Cardiac muscle cell (in vitro differentiated cells and primary cell): ENCODE results near the gene CYB5R2. TPM values are rescaled to one million over a fixed set of nuclear protein-coding genes. Genes with fewer than 3 reads are reported as not detected.
"Not testable (repeated sequence)": the region's sequence is repeated elsewhere in the genome, so short reads cannot be mapped to it uniquely, and the experiment has no call there.

ENCODE experiments used
- DNase-seq, 2 donors: peaks; one replicate each; pipeline versions ENCODE4 v3.0.0 to v3.0.0-alpha.2; 2010 to 2017; ENCODE audit warnings: low read depth in 1 of 2, low spot score in 1 of 2
- H3K27ac ChIP-seq: fragments of 200-600 bp; sonication (generic); 2 replicates; pipeline ENCODE4 v1.5.1; 2016
- H3K27me3 ChIP-seq: fragments of 200-600 bp; sonication (generic); 2 replicates; pipeline ENCODE4 v1.6.0; 2016; ENCODE audit warnings: control low read depth
- H3K36me3 ChIP-seq: fragments of 200-600 bp; sonication (generic); 2 replicates; pipeline ENCODE4 v1.5.1; 2016; ENCODE audit warnings: control low read depth
- H3K4me1 ChIP-seq: fragments of 200-600 bp; sonication (generic); 2 replicates; pipeline ENCODE4 v1.8.1; 2017; ENCODE audit warnings: low read depth, mild to moderate bottlenecking, mixed run types
- H3K4me3 ChIP-seq: fragments of 200-600 bp; sonication (generic); 2 replicates; pipeline ENCODE4 v1.5.1; 2016; ENCODE audit warnings: mild to moderate bottlenecking
- H3K9me3 ChIP-seq: fragments of 200-600 bp; sonication (generic); 2 replicates; pipeline ENCODE4 v1.5.1; 2017; ENCODE audit warnings: low read depth, mild to moderate bottlenecking, control low read depth
- polyA plus RNA-seq: library from polyadenylated mRNA; unstranded; fragments of >200 nt; fragmentation: Nextera tagmentation; extraction: Ambion mirVana; gene quantifications from 2 replicates; pipeline ENCODE4 v1.2.1, GENCODE V29; 2016
- total RNA-seq: library from RNA; depleted of rRNA; stranded (reverse); fragments of >200 nt; gene quantifications from 2 replicates; pipeline ENCODE4 v1.2.3, GENCODE V29; 2016
- TF ChIP-seq, protein P1 (sequence below): IDR thresholded peaks from 2 replicates; pipeline ENCODE4 v1.5.1; 2012; ENCODE audit warnings: low read depth, mild to moderate bottlenecking, low read length

Gene CYB5R2
- total and polyA plus RNA-seq, 2 experiments from 2014 or later = 4.1 to 4.5 TPM

DNA sequence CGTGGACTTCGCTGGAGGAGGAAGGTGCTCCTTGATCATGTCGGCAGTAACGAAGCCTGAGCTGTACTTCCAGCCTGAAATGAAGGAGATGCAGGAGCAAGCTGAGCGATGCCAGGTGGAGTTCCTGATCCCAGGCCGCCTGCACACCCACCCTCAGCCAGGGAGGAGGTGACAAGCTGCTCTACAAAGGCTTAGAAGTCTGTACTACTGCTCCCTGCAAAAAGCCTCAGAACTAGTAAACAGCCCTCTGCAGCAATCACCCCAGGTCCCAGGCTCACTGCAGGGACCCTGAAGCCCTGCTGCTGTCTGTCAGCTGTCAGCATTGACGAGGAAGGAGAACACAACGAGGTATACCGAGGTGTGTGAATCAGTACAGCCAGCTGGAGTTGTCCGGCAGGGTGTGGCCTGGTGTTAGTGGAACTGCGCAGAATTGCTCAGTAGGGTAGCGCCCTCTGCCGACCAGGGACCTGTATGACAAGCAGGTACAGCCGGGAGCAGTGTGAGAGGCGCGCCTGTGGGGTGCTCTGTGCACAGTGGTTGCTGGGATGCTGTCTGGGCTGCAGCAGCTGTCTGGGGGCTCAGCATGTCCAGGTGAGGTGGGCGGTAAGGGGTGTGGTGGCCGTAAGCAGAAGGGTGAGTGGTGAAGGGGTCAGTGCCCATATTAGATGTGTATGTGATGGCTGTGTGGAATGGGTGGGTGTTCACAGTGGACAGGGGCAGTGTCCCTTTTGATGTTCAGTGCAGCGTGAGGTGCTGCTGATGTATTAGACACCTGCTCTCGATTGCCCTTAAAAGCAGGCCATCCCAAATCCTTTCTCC lies 7.6 kb downstream of the CYB5R2 start:
- Histone ChIP-seq H3K4me3 (no peak overlapping the region), H3K36me3 (no peaks in the 10 kb centered on the region), H3K27ac (no peak overlapping the region), H3K9me3 (no peaks in the 10 kb centered on the region), H3K27me3 (no peaks in the 10 kb centered on the region), H3K4me1 (no peaks in the 10 kb centered on the region)
- TF ChIP-seq, protein P1, sequence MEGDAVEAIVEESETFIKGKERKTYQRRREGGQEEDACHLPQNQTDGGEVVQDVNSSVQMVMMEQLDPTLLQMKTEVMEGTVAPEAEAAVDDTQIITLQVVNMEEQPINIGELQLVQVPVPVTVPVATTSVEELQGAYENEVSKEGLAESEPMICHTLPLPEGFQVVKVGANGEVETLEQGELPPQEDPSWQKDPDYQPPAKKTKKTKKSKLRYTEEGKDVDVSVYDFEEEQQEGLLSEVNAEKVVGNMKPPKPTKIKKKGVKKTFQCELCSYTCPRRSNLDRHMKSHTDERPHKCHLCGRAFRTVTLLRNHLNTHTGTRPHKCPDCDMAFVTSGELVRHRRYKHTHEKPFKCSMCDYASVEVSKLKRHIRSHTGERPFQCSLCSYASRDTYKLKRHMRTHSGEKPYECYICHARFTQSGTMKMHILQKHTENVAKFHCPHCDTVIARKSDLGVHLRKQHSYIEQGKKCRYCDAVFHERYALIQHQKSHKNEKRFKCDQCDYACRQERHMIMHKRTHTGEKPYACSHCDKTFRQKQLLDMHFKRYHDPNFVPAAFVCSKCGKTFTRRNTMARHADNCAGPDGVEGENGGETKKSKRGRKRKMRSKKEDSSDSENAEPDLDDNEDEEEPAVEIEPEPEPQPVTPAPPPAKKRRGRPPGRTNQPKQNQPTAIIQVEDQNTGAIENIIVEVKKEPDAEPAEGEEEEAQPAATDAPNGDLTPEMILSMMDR = peak; percentile 79
- peak; percentile 67 to 70 for DNase-seq

DNA sequence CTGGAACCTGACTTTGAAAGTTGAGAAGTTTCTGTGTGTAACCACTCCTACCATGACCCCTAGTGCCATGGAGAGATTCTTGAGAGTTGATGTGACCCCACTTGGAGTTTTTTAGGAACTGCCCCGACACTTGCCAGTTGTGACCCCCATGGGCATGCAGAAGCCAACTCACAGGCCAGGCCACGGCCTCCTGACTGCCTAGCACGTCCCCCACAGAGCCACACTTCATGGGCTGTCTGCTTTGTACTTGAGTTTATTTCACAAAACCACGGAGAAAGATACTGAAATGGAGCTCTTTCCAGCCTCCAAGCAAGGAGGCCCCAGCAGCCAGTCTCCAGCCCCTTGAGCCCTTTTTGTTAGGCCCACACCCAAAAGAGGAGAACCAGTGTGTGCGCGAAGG lies 8.4 kb downstream of the CYB5R2 start:
- TF ChIP-seq, protein P1 = no peak
- H3K4me1 ChIP-seq = no peaks in the 10 kb centered on the region
- no peak overlapping the region for H3K4me3 ChIP-seq
- H3K36me3 ChIP-seq = no peaks in the 10 kb centered on the region
- no peak for DNase-seq
- H3K27ac ChIP-seq = no peak overlapping the region
- no peaks in the 10 kb centered on the region for H3K27me3 ChIP-seq
- H3K9me3 ChIP-seq = no peaks in the 10 kb centered on the region

DNA sequence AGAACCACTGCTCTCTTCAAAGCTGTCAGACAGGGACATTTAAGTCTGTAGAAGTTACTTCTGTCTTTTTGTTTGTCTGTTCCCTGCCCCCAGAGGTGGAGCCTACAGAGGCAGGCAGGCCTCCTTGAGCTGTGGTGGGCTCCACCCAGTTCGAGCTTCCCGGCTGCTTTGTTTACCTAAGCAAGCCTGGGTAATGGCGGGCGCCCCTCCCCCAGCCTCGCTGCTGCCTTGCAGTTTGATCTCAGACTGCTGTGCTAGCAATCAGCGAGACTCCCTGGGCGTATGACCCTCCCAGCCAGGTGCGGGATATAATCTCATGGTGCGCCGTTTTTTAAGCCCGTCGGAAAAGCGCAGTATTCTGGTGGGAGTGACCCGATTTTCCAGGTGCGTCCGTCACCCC lies 9.8 kb downstream of the CYB5R2 start:
- H3K27me3 ChIP-seq, H3K36me3 ChIP-seq, H3K4me3 ChIP-seq, H3K27ac ChIP-seq, DNase-seq, H3K4me1 ChIP-seq, H3K9me3 ChIP-seq: not testable (repeated sequence)

DNA sequence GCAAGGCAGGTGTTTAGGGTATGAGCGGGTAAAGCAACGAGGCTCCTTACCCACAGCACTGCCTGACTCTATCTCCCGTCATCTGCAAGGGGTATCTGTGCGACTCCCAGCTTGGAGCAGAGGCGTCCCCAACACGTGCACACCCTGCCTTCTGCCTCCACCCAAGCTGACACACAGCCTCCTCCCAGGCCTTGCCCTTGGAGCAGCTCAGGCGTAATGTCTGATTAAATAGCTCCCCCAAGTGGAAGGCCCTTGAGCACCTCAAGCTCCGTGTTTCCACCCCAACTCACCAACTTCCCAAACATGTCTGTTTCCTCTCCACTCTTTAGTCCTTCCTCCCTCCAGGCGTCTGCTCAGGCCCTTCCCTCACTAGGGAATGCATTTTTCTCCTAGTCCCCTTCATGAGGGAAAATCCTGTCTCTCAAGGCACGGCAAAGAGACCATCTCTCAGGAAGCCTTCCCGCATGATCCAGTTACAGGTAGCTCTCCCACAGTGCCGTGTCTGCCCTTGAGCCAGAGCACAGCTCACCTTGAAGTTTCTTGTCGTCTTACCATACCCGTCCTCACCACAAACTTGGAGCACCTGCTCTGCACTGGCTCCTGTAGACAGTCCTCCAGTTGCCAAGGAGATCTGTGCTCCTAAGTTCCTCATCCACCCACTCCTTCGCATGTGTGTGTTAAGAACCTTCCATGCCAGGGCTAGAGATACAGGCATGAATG lies 15.8 kb downstream of the CYB5R2 start:
- Histone ChIP-seq H3K4me3 (no peak overlapping the region), H3K36me3 (no peaks in the 10 kb centered on the region), H3K4me1 (peaks cover 14% of the 10 kb centered on the region), H3K9me3 (no peaks in the 10 kb centered on the region), H3K27ac (no peak overlapping the region), H3K27me3 (no peaks in the 10 kb centered on the region)
- TF ChIP-seq, protein P1 = peak; percentile 67
- peak; percentile 77 to 84 for DNase-seq

DNA sequence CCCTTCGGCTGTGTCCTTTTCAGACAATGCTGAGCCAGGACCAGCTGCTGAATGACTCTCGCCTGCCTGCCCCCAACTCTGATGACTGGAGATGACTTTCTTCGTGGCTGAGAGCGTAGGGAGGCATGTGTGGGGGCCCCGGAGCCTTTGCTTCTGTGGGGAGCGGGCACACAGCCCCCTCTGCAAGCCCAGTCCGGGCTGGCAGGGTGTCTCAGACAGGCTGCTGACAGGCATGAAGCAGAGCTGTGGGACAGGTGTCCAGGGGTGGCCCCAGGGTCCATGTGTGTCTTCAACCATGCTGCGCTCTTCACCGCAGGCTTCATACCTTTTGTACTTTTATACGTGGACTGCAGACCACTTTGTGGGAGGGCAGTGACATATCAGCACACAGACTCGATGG lies 16.6 kb downstream of the CYB5R2 start:
- H3K9me3 ChIP-seq = no peaks in the 10 kb centered on the region
- no peak overlapping the region for H3K27ac ChIP-seq
- no peaks in the 10 kb centered on the region for H3K36me3 ChIP-seq
- DNase-seq = no peak
- H3K4me1 ChIP-seq = peaks cover 14% of the 10 kb centered on the region
- H3K27me3 ChIP-seq = no peaks in the 10 kb centered on the region
- TF ChIP-seq, protein P1 = no peak
- no peak overlapping the region for H3K4me3 ChIP-seq
